GM12878 (cell line): ENCODE results near the gene PAX5. TPM values are rescaled to one million over a fixed set of nuclear protein-coding genes. Genes with fewer than 3 reads are reported as not detected.

ENCODE experiments used
- ATF7 ChIP-seq: fragments of 450-650 bp; IDR thresholded peaks from 2 replicates; pipeline ENCODE4 v1.6.1; 2016; ENCODE audit warnings: low read depth, mild to moderate bottlenecking
- CEBPB ChIP-seq, 2 experiments: fragments of 150-350 bp in 1 of 2; IDR thresholded peaks; 2 replicates each; pipeline ENCODE4 v1.6.1; 2012 to 2014; ENCODE audit warnings: low read depth in 2 of 2, low read length in 2 of 2, borderline replicate concordance in 1 of 2, inconsistent platforms in 1 of 2
- ETV6 ChIP-seq, 2 experiments: fragments of 450-650 bp in 1 of 2; IDR thresholded peaks in 1 of 2; conservative IDR thresholded peaks in 1 of 2; 2 replicates each; pipeline ENCODE4 v1.6.1; 2014; ENCODE audit warnings: antibody characterized with exemption in 1 of 2, borderline replicate concordance in 1 of 2, low read depth in 1 of 2, mild to moderate bottlenecking in 1 of 2, moderate library complexity in 1 of 2
- HSF1 ChIP-seq: fragments of 150-350 bp; IDR thresholded peaks from 2 replicates; pipeline ENCODE4 v1.6.1; 2014; ENCODE audit warnings: mild to moderate bottlenecking, low read depth, low read length
- IKZF2 ChIP-seq, 2 experiments: fragments of 450-650 bp; IDR thresholded peaks; 2 replicates each; pipeline ENCODE4 v1.6.1; 2017; ENCODE audit warnings: mild to moderate bottlenecking in 2 of 2, moderate library complexity in 2 of 2
- NR2C2 ChIP-seq: IDR thresholded peaks from 2 replicates; pipeline ENCODE4 v1.6.1; 2011; ENCODE audit warnings: borderline replicate concordance, low read depth; ENCODE audit not compliant: control insufficient read depth, insufficient read length
- PRDM15 ChIP-seq: fragments of 450-650 bp; formaldehyde crosslinking; IDR thresholded peaks from 2 replicates; pipeline ENCODE4 v1.4.0; 2020; ENCODE audit warnings: mild to moderate bottlenecking, moderate library complexity
- RAD21 ChIP-seq: IDR thresholded peaks from 2 replicates; pipeline ENCODE4 v1.6.1; 2011; ENCODE audit warnings: mild to moderate bottlenecking, low read depth, low read length, moderate library complexity; ENCODE audit not compliant: insufficient read depth
- RELB ChIP-seq: fragments of 450-650 bp; IDR thresholded peaks from 2 replicates; pipeline ENCODE4 v1.6.1; 2017; ENCODE audit warnings: low read depth, mild to moderate bottlenecking, moderate library complexity
- TARDBP ChIP-seq: IDR thresholded peaks from 2 replicates; pipeline ENCODE4 v1.6.1; 2016; ENCODE audit warnings: borderline replicate concordance
- polyA plus RNA-seq, 11 experiments: library from polyadenylated mRNA; depleted of rRNA in 4 of 11; unstranded in 6 of 11; stranded (reverse) in 5 of 11; fragments of >200 nt; fragmentation: Nextera tagmentation in 4 of 11; fragmentation: Illumina TruSeq in 1 of 11; extraction: Ambion mirVana in 4 of 11; extraction: Trizol in 1 of 11; gene quantifications; 1 replicate in 1 of 11; 2 replicates in 10 of 11; pipeline versions ENCODE4 v1.2.1 to v1.2.3, GENCODE V29; 2011 to 2016; ENCODE audit warnings: inconsistent platforms in 2 of 11, missing spikeins in 2 of 11, low read depth in 1 of 11
- total RNA-seq, 4 experiments: library from RNA; depleted of rRNA in 3 of 4; stranded (reverse); fragments of >200 nt in 3 of 4; fragmentation: Illumina TruSeq in 1 of 4; extraction: Trizol in 1 of 4; gene quantifications; 2 replicates each; pipeline versions ENCODE4 v1.2.1 to v1.2.3, GENCODE V29; 2013 to 2021
- TF ChIP-seq, protein P1 (sequence below): IDR thresholded peaks from 2 replicates; pipeline ENCODE4 v1.6.1; 2012; ENCODE audit warnings: low read depth, low read length, improper control_type of control experiment
- TF ChIP-seq, protein P2 (sequence below): IDR thresholded peaks from 2 replicates; pipeline ENCODE4 v1.6.1; 2012; ENCODE audit warnings: improper control_type of control experiment, low read depth, low read length; ENCODE audit not compliant: insufficient replicate concordance

Gene PAX5
- total and polyA plus RNA-seq, 10 of the 15 experiments (the other 5 are each of a cell fraction or from before 2014, with no cell fraction given): 2.2 to 123 (median 31.9) TPM

DNA sequence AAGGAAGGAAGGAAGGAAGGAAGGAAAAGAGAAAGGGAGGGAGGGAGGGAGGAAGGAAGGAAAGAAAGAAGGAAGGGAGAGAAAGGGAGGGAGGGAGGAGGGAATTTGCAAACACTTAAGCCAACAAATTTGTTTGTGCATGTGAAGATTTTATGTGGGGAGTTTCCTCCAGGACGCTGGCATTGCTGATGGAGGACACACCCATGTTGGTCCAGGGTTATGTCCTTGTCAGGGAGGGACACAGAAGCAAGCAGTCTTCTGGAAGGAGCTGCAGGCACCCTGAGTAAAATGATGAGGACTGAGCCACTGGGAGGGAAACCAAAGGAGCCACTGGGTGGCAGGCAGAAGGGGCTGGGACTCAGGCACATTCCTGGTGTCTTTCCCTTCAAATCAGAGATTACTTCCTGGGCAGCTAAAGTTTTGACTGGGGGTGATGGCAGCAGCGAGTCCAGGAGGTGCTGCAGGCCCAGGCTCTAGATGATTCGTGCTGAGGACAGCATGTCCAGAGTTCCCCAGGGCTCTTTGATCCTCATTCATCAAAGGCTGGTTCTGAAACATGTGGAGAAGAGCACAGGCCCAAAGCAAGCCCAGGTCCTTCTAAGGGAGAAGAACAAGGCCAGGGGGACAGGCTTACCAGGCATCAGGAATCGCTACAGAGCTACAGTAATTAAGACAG lies 109.2 kb downstream of the PAX5 start (continued):
- TF ChIP-seq HSF1 (no peak), RELB (no peak), NR2C2 (no peak), ETV6 (conservative IDR thresholded peaks at IDR 0.05 in 1 of 2, IDR thresholded peaks at IDR 0.05 in 1 of 2; ENCODE audit: borderline replicate concordance in 1 of 2, low read depth in 1 of 2) (no peak), IKZF2 (IDR thresholded peaks at IDR 0.05) (no peak), RAD21 (no peak), CEBPB (IDR thresholded peaks at IDR 0.05; ENCODE audit: borderline replicate concordance in 1 of 2, low read depth in 2 of 2, low read length in 2 of 2) (no peak), PRDM15 (CRISPR knock-in tag) (no peak), TARDBP (no peak), ATF7 (no peak)
- TF ChIP-seq, protein P1, sequence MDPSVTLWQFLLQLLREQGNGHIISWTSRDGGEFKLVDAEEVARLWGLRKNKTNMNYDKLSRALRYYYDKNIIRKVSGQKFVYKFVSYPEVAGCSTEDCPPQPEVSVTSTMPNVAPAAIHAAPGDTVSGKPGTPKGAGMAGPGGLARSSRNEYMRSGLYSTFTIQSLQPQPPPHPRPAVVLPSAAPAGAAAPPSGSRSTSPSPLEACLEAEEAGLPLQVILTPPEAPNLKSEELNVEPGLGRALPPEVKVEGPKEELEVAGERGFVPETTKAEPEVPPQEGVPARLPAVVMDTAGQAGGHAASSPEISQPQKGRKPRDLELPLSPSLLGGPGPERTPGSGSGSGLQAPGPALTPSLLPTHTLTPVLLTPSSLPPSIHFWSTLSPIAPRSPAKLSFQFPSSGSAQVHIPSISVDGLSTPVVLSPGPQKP: no peak
- TF ChIP-seq, protein P2, sequence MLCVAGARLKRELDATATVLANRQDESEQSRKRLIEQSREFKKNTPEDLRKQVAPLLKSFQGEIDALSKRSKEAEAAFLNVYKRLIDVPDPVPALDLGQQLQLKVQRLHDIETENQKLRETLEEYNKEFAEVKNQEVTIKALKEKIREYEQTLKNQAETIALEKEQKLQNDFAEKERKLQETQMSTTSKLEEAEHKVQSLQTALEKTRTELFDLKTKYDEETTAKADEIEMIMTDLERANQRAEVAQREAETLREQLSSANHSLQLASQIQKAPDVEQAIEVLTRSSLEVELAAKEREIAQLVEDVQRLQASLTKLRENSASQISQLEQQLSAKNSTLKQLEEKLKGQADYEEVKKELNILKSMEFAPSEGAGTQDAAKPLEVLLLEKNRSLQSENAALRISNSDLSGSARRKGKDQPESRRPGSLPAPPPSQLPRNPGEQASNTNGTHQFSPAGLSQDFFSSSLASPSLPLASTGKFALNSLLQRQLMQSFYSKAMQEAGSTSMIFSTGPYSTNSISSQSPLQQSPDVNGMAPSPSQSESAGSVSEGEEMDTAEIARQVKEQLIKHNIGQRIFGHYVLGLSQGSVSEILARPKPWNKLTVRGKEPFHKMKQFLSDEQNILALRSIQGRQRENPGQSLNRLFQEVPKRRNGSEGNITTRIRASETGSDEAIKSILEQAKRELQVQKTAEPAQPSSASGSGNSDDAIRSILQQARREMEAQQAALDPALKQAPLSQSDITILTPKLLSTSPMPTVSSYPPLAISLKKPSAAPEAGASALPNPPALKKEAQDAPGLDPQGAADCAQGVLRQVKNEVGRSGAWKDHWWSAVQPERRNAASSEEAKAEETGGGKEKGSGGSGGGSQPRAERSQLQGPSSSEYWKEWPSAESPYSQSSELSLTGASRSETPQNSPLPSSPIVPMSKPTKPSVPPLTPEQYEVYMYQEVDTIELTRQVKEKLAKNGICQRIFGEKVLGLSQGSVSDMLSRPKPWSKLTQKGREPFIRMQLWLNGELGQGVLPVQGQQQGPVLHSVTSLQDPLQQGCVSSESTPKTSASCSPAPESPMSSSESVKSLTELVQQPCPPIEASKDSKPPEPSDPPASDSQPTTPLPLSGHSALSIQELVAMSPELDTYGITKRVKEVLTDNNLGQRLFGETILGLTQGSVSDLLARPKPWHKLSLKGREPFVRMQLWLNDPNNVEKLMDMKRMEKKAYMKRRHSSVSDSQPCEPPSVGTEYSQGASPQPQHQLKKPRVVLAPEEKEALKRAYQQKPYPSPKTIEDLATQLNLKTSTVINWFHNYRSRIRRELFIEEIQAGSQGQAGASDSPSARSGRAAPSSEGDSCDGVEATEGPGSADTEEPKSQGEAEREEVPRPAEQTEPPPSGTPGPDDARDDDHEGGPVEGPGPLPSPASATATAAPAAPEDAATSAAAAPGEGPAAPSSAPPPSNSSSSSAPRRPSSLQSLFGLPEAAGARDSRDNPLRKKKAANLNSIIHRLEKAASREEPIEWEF: no peak
- TF ChIP-seq, all 136 proteins: peak for 0
